GM21576 (cell line): Measurements from ENCODE around the gene LCP1.
"Not testable (repeated sequence)": the region's sequence is repeated elsewhere in the genome, so short reads cannot be mapped to it uniquely, and the experiment has no call there.

ENCODE experiments used
- ATAC-seq: cut with Tn5 transposase; IDR thresholded peaks from one replicate; pipeline ENCODE4 v1.9.1; 2021; ENCODE audit warnings: mild to moderate bottlenecking, moderate library complexity; ENCODE audit not compliant: unreplicated experiment

Gene LCP1

GRCh38 chr13:46162741-46163140 lies 19.2 kb downstream of the LCP1 start:
- not testable (repeated sequence) for ATAC-seq

GRCh38 chr13:46160471-46161066 lies 21.4 kb downstream of the LCP1 start:
- ATAC-seq = peak; percentile 43

- no peak for ATAC-seq
These were observed 21.9 kb downstream of the LCP1 start for GRCh38 chr13:46160065-46160464.

- no peak for ATAC-seq
These were observed 23.0 kb downstream of the LCP1 start for GRCh38 chr13:46158983-46159382.

- ATAC-seq = no peak
These were observed 23.8 kb downstream of the LCP1 start for GRCh38 chr13:46158222-46158621.

DNA sequence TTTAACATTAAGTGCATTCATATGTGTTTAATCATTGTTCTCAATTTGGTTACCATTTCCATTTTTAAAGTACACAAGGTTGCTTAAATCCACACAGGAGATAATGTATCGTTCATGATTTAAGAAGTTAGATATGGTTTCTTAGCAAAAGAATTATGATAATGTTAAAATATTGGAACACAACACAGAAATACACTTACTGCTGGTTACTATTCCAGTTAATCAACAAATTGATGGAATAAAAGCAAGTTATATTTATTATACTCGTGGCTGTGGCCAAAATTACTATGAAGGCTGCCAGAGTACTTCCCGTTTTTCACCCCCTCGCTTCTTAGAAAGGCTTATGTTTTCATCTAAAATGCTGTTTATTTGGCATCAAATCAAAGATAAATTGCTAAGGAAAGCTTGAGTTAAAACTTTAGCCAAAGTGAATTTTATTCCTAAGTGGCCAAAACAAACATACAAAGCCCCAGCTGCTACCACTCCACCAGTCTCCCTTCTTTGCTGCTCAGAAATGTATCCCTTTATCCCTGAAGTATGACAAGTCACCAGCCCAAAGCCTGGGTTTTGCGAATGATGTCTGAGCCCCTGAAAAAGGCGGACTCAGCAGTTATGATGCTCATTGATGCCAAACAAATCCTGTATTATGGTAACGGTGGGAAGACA lies 27.7 kb downstream of the LCP1 start:
- no peak for ATAC-seq

- no peak for ATAC-seq
These were observed 29.2 kb downstream of the LCP1 start for GRCh38 chr13:46152627-46153328.

- no peak for ATAC-seq
These were observed 31.8 kb downstream of the LCP1 start for GRCh38 chr13:46150134-46150693.

GRCh38 chr13:46149272-46150133 lies 32.5 kb downstream of the LCP1 start:
- no peak for ATAC-seq

GRCh38 chr13:46146898-46147297 lies 35.1 kb downstream of the LCP1 start:
- ATAC-seq = no peak

GRCh38 chr13:46145950-46146349 lies 36.0 kb downstream of the LCP1 start:
- no peak for ATAC-seq

GRCh38 chr13:46145135-46145534 lies 36.8 kb downstream of the LCP1 start:
- ATAC-seq = no peak

DNA sequence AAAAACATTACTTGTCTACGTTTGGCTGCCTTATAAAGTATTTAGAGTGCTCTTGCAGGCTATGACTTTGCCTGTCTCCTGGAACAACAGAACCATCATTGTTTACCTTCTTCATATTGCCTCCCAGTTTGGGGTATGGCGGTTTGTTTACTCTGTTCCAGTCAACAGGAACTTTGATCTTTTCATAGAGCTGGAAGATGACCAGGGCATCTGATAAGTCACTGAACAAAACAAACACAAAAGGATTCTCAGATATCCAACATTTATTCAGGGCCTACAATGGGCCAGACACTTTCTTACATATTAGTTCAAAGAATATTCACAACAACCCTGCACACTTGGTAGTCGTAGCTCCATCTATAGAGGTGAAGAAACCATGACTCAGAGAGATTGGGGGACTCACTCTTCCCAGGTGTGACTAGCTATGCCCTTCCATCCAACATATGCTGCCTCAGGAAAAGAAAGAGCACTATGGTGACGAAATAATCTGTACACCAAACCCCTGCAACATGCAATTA lies 38.7 kb downstream of the LCP1 start:
- no peak for ATAC-seq

DNA sequence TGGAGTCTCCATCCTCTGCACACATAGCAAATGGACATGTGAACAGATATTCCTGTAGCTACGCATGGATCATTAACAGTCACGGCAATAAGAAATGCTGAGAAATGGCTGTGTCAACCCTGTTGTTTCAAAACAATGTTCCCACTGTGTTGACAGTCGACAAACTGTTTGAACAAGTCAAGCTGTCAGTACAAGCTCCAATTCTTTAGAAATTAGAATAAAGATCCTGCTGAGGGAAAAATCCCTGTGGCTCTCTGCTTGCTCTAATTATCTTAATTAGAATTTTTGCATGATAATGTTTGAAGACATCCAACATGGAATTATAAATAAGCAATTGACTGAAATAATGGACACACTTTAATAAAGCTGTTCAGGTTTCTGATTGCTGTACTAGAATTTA lies 39.2 kb downstream of the LCP1 start:
- ATAC-seq = no peak

DNA sequence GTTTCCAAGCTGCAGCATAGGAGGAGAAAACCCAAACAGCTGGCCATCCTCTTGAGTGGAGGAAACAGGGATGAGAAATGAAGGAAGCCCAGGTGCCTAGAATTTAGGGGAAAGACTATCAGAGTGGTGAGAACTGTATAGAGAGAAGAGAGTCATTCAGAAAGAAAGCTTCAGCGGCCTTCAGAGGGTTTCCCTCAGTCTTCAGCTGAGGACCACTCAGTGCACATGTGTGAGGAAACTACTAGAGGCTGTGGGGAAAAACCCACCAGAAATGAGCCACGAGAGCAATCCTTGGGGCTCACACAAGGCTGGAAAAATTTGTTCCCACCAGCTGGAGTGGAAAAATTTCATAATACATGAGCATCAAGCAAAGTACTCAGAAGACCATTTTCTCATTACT lies 41.9 kb downstream of the LCP1 start:
- ATAC-seq = no peak

GRCh38 chr13:46137627-46138317 lies 44.2 kb downstream of the LCP1 start:
- no peak for ATAC-seq

DNA sequence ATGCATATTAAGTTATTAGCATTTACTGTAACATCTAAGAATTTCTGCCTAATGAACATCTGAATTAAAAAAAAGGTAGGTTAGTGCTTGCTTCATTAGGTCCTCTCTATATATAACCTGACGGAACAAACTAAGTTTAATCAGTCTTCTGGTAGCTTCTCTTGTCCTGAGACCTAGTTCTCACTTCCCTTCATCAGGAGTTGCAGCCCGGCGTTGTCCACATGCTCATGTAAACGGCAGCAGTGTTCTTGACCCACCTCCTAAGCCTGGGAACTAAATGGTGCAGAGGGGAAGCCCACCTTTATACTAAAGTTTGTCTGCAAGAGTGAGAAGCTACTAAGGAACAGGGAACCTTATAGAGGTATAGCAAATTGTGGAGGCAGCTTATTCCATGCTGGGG lies 45.3 kb downstream of the LCP1 start:
- no peak for ATAC-seq

GRCh38 chr13:46134961-46135522 lies 46.9 kb downstream of the LCP1 start:
- ATAC-seq = no peak

DNA sequence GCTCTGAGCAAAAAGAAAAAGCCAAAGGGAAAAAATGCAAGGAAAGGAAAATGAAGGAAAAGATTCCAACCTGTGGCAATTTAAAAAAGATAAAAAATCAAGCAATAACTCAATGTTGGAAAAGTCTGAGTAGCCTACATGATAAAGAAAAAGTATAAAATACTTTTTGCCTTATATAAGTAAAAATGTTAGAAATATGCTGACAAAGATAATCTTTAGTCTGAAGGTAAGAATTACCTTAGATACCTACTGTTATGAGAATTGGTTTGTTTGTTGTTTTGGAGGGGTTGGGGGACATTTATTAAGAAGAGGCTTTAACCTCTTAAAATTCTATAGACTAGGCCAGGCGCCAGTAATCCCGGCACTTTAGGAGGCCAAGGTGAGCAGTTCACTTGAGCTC lies 47.5 kb downstream of the LCP1 start:
- no peak for ATAC-seq

- ATAC-seq = no peak
These were observed 49.9 kb downstream of the LCP1 start for GRCh38 chr13:46132109-46132508.
